SJCRH30 (cell line): ENCODE measurements around the gene CEP72. TPM values are rescaled to one million over a fixed set of nuclear protein-coding genes. Genes with fewer than 3 reads are reported as not detected.
"Not testable (repeated sequence)": the region's sequence is repeated elsewhere in the genome, so short reads cannot be mapped to it uniquely, and the experiment has no call there.

ENCODE experiments used
- DNase-seq, 2 experiments: peaks; one replicate each; pipeline ENCODE4 v3.0.0-alpha.2; 2015 to 2020
- H3K27ac ChIP-seq: fragments of 250-450 bp; sonication (Bioruptor Pico); 2 replicates; pipeline ENCODE4 v1.5.1; 2020; ENCODE audit warnings: mild to moderate bottlenecking, moderate library complexity
- H3K27me3 ChIP-seq: fragments of 250-450 bp; sonication (Bioruptor Pico); 2 replicates; pipeline ENCODE4 v1.5.1; 2020; ENCODE audit warnings: mild to moderate bottlenecking, moderate library complexity
- H3K36me3 ChIP-seq: fragments of 250-450 bp; sonication (Bioruptor Pico); 2 replicates; pipeline ENCODE4 v1.5.1; 2020; ENCODE audit warnings: mild to moderate bottlenecking, moderate library complexity
- H3K4me1 ChIP-seq: fragments of 250-450 bp; sonication (Bioruptor Pico); 2 replicates; pipeline ENCODE4 v1.5.1; 2020; ENCODE audit warnings: mild to moderate bottlenecking, moderate library complexity
- H3K4me3 ChIP-seq: fragments of 250-450 bp; sonication (Bioruptor Pico); 2 replicates; pipeline ENCODE4 v1.5.1; 2020; ENCODE audit warnings: mild to moderate bottlenecking, moderate library complexity
- H3K9me3 ChIP-seq: fragments of 250-450 bp; sonication (Bioruptor Pico); replicated peaks from 2 replicates; pipeline ENCODE4 v1.5.1; 2020; ENCODE audit warnings: mild to moderate bottlenecking, moderate library complexity
- total RNA-seq: library from RNA; depleted of rRNA; stranded (reverse); fragments of >200 nt; shearing (Covaris generic); gene quantifications from 2 replicates; pipeline ENCODE4 v1.2.3, GENCODE V29; 2014

The CEP72 gene
- total RNA-seq, 1 experiment from 2014 or later = 9.8 TPM

GRCh38 chr5:600886-601541 is 11.1 kb upstream of the CEP72 start:
- H3K4me1 ChIP-seq = no peaks in the 10 kb centered on the region
- no peaks in the 10 kb centered on the region for H3K36me3 ChIP-seq
- H3K9me3 ChIP-seq = no peaks in the 10 kb centered on the region
- DNase-seq = no peak
- no peak overlapping the region for H3K4me3 ChIP-seq
- no peak overlapping the region for H3K27ac ChIP-seq
- H3K27me3 ChIP-seq = no peaks in the 10 kb centered on the region

- DNase-seq = no peak
- Histone ChIP-seq H3K27me3 (no peaks in the 10 kb centered on the region), H3K9me3 (no peaks in the 10 kb centered on the region), H3K4me1 (no peaks in the 10 kb centered on the region), H3K4me3 (no peak overlapping the region), H3K36me3 (no peaks in the 10 kb centered on the region), H3K27ac (no peak overlapping the region)
These were observed 10.2 kb upstream of the CEP72 start for GRCh38 chr5:601771-602465.

DNA sequence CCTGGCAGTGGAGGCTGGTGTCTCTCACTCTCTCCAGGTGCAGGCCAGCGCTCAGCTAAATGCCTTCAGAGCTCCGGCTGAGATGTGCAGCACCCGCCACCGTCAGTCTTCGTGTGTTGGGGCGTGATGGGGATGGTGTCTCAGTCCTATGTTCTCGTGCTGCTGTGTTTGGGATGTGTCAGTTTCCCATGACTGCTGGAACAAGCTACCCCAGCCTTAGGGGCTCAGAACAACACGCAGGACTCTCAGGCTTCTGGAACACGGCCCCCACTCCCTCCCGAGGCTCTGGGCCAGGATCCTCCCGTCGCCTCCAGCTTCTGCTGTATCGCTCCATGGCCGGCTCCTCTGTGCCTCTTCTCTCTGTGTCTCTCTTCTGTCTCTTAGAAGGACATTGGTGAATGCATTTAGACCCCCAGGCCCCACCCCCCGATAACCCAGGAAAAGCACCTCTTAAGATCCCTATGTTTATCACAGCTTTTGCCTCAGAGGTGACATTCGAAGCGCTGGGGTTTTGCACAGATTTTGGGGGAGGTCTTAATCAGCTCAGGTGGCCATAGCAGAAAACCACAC is 9.6 kb upstream of the CEP72 start:
- Histone ChIP-seq H3K27me3 (no peaks in the 10 kb centered on the region), H3K4me1 (no peaks in the 10 kb centered on the region), H3K9me3 (no peaks in the 10 kb centered on the region), H3K27ac (no peak overlapping the region), H3K36me3 (no peaks in the 10 kb centered on the region), H3K4me3 (no peak overlapping the region)
- DNase-seq = no peak

DNA sequence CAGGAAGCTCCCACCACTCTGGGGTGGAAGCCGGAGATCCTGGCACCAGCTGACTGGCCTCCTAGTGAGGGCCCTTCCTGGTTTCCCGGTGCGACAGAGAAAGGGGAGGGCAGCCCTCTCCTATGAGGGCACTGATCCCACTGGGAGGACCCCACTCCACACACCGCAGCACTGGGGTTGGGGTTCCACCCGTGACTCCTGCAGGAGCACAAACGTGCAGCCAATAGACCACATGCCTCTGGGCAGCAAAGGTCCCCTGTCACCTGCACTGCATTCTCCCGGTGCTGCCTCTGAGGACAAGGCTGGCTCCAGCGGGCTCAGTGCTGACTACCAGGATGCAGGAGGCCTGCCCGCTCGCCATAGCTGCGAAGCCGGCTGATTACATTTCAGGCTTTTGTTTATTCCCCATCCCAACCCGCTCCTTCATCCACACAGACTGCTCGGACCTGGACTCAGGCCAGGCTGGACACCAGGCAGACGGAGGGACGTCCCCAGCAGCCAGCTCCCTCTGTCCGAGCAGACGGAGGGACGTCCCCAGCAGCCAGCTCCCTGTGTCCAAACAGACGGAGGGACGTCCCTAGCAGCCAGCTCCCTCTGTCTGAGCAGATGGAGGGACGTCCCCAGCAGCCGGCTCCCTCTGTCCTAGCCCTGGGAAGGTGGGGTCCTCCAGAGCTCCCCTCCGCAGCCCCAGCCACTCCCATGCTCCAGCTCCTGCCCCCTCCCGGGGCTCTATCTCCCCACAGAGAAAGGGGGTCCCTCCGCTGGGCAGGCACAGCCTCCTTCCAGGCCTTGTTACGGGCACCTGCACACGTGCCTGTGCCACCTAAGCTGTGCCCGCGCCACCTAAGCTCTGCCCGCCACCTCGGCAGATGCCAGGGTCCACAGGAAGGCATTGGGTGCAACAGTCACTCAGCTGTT is 8.8 kb upstream of the CEP72 start:
- H3K27me3 ChIP-seq = no peaks in the 10 kb centered on the region
- no peak overlapping the region for H3K27ac ChIP-seq
- no peaks in the 10 kb centered on the region for H3K9me3 ChIP-seq
- H3K36me3 ChIP-seq = no peaks in the 10 kb centered on the region
- no peak overlapping the region for H3K4me3 ChIP-seq
- H3K4me1 ChIP-seq = no peaks in the 10 kb centered on the region
- no peak for DNase-seq

DNA sequence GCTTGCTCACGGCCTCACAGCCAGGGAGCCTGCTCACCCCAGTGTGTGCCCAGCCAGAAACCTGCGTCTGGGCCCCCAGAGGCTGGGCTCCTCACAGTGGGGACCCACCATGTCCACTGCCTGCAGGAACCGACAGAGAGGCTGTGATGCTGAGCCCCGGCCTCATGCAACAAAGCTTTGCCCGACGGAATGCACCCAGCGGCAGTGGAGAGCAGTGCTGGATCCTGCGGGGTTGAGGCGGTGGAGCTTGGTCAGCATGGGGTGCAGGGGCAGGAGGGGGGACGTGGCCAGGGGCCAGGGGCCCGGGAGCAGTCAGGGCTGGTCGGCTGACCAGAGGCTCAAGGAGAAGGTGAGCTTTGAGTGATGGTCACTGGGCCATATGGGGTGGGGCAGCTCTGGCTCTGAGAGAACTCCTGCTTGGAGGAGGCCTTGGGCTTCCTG is 7.7 kb upstream of the CEP72 start:
- no peaks in the 10 kb centered on the region for H3K27me3 ChIP-seq

GRCh38 chr5:605090-605489 is 7.0 kb upstream of the CEP72 start:
- H3K27me3 ChIP-seq, H3K36me3 ChIP-seq, H3K4me3 ChIP-seq, H3K9me3 ChIP-seq, H3K4me1 ChIP-seq, DNase-seq, H3K27ac ChIP-seq: not testable (repeated sequence)

More for the DNA sequence above, 7.7 kb upstream of the CEP72 start:
- H3K4me3 ChIP-seq = no peak overlapping the region
- no peak for DNase-seq
- no peak overlapping the region for H3K27ac ChIP-seq
- no peaks in the 10 kb centered on the region for H3K36me3 ChIP-seq
- no peaks in the 10 kb centered on the region for H3K4me1 ChIP-seq
- no peaks in the 10 kb centered on the region for H3K9me3 ChIP-seq

- Histone ChIP-seq H3K27me3 (no peaks in the 10 kb centered on the region), H3K9me3 (no peaks in the 10 kb centered on the region), H3K4me3 (no peak overlapping the region), H3K36me3 (no peaks in the 10 kb centered on the region), H3K4me1 (no peaks in the 10 kb centered on the region), H3K27ac (no peak overlapping the region)
- DNase-seq = no peak
These were observed 6.1 kb upstream of the CEP72 start for GRCh38 chr5:606061-606460.

DNA sequence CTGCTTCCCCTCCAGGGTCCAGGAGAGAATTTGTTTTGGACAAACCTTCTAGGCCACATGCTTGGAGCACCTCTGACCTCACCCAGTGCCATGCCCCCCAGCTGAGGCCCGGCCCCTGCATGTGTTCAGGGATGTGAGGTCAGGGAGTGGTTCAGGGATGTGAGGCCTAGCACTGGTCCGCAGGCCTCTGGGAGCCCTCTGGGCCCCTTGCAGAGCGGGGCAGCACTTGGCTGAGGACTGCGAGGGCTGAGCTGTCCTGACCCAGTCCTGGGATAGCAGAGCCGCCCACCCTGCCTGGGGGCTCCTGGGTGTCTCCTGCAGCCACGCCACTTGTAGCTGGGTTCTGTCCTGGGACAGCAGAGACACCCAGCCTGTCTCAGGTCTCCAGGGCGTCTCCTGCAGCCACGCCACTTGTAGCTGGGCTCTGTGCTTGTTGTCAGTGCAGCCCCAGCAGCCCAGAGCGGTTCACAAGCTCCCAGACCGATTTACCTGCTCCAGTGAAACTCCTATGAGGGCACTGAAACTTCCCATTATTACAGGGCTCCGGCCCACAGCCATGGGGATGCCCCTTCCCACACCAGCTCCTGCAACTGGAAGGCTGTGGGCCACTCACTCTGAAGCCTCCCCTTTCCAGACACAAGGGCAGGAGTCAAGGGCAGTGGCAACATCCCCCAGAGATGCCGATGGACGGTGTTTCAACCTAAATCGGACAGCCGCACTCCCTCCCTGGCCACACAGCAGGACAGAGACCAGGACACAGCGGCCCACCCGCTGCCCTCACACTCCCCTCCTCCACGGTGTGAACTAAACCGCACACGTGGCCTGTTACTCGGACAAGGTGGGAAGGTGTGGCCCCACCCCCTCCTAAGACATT is 5.4 kb upstream of the CEP72 start:
- Histone ChIP-seq H3K27me3 (no peaks in the 10 kb centered on the region), H3K27ac (no peak overlapping the region), H3K36me3 (no peaks in the 10 kb centered on the region), H3K9me3 (no peaks in the 10 kb centered on the region), H3K4me3 (no peak overlapping the region), H3K4me1 (no peaks in the 10 kb centered on the region)
- DNase-seq = no peak

- DNase-seq = no peak
- Histone ChIP-seq H3K36me3 (no peaks in the 10 kb centered on the region), H3K27ac (no peak overlapping the region), H3K27me3 (no peaks in the 10 kb centered on the region), H3K4me1 (no peaks in the 10 kb centered on the region), H3K4me3 (no peak overlapping the region), H3K9me3 (no peaks in the 10 kb centered on the region)
These were observed 4.4 kb upstream of the CEP72 start for GRCh38 chr5:607541-608428.

DNA sequence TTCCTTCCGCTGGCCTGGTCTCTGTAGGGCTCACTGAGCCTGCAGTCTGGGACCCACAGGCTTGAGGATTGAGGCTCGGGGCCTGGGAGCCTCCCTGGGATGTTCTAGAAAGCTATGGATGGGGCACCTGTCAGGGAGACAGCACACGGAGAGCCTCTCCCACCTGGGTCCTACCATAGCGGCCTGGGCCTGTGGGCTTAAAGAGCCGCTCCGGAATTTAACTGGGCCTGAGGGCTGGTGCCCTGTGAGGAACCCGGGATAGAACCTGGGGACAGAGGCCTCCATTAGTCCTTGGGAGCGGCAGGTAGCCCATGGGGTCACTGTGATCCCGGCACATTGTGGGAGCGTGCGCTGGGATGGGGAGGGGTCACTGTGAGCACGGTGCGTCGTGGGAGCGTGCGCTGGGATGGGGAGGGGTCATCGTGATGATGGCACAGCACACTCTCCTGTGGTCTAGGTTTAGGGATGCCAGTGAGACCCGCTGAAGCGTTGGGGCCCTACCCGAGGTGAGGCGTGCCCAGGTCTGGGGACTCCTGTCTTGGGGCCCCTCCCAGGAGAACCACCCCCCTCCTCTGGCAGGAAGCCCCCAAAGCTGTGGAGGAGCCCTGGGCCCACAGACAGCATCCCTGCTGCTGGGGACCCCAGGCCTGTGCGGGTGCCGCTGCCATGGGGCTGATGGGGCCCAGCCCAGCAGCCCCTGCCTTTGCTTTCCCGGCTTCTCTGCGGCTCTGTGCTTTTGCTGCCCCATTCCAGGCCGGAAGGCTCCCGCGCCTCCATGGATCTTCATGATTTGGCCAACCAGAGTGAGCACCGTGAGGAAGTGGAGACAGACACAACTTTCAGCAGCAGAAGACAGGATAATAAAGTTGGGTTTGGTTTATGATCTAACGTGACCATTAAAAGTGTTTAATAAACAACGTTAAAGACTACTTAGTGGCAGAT is 3.4 kb upstream of the CEP72 start:
- H3K9me3 ChIP-seq = no peaks in the 10 kb centered on the region
- no peak overlapping the region for H3K4me3 ChIP-seq
- no peaks in the 10 kb centered on the region for H3K36me3 ChIP-seq
- no peaks in the 10 kb centered on the region for H3K4me1 ChIP-seq
- no peak for DNase-seq
- H3K27ac ChIP-seq = no peak overlapping the region
- H3K27me3 ChIP-seq = no peaks in the 10 kb centered on the region

- Histone ChIP-seq H3K4me3 (no peak overlapping the region), H3K27me3 (no peaks in the 10 kb centered on the region)
- no peak for DNase-seq
These were observed 2.6 kb upstream of the CEP72 start for GRCh38 chr5:609506-609905.

DNA sequence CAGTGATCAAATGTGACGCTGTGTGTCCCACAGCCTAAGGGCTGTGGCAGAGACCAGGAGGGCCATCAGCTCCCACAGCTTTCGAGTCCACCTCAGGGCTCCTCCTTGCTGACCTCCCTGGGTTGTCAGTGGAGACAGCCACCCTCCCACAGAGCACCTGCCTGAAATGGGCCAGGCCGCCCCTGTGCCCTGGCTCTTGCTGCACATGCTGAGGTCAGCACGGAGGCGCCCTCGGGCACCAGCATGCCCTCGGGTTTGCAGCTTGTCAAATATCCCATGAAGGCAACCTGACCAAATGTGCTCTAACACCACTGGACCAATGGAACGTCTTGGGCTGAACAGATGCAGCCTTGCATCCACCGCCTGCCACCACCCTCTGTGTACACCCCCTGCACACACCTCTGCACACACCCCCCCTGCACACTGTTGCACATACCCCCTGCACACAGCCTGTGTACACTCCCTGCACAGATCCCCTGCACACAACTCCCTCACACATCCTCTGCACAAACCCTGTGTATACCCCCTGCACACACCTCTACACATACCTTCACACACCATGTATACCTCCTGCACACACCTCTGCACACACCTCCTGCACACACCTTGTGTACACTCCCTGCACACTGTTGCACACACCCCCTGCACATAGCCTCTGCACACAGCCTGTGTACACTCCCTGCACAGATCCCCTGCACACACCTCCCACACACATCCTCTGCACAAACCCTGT is 2.0 kb upstream of the CEP72 start:
- Histone ChIP-seq H3K27ac (no peak overlapping the region), H3K9me3 (no peaks in the 10 kb centered on the region), H3K4me3 (no peak overlapping the region), H3K27me3 (no peaks in the 10 kb centered on the region), H3K36me3 (no peaks in the 10 kb centered on the region), H3K4me1 (no peaks in the 10 kb centered on the region)
- DNase-seq = no peak

More at GRCh38 chr5:609506-609905, 2.6 kb upstream of the CEP72 start:
- H3K9me3 ChIP-seq = no peaks in the 10 kb centered on the region
- H3K36me3 ChIP-seq = no peaks in the 10 kb centered on the region
- no peaks in the 10 kb centered on the region for H3K4me1 ChIP-seq
- H3K27ac ChIP-seq = no peak overlapping the region
